Measurements from ENCODE around the gene APOL3.
"Not testable (repeated sequence)": the region's sequence is repeated elsewhere in the genome, so short reads cannot be mapped to it uniquely, and the experiment has no call there.

Gene APOL3

GRCh38 chr22:36097880-36098279 lies 62.7 kb downstream of the APOL3 start:
- DNase-seq, result no peak

GRCh38 chr22:36090772-36091171 lies 69.8 kb downstream of the APOL3 start:
- DNase-seq, result not testable (repeated sequence)
